Activated CD4-positive, alpha-beta T cell treated with anti-CD3 and anti-CD28 coated beads, Interleukin-2, amount 50 U/mL, for 48 hours (primary cell): ENCODE results near the gene RANBP10.
A peak's percentile ranks its signal among the peaks of the same experiment; 100 is the strongest.
"Not testable (repeated sequence)": the region's sequence is repeated elsewhere in the genome, so short reads cannot be mapped to it uniquely, and the experiment has no call there.

Experiments used
- DNase-seq, 2 experiments: peaks; one replicate each; pipeline ENCODE4 v3.0.0-alpha.2; 2020

The RANBP10 gene

DNA sequence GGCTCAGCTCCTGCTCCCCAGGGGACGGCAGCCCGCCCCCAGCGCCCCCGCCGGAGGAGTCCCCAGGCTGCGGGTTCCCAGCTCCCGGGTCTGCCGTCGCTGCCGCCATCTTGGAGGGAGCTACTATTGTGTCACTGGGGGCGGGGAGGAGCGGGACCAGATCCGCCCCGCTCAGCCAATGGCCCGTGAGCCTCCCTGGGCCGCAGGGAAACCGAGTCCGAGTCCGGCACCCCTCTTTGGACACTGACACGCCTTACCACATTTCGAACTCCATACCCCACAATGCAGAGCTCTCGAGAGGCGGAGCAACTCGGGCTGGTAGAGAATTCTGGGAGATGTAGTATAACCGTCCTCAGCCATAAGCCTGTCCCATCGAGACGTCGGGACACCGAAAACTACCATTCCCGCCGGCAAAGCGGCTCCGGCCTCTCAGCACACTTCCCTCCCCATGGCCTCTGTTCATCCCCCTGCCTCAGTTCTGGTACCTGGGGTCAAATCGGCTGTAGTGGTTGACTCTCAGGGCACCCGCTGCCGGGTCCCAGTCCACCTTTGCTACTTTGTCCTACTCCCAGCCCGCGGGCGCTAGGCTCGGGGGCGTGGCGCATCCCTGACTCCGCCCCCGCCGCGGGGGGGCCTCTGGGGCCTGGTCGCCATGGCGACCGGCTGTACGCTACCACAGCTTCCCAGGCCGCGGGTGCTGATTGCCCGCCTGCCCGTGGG, at the start of gene RANBP10, which contains the start of gene TSNAXIP1:
Gene RANBP10 (minus strand): TSS at position 133 of the 720 bp plus-strand sequence. CDS start 24 bp downstream, at position 109.
Gene TSNAXIP1 (plus strand): TSS at position 462 of the 720 bp plus-strand sequence. CDS start 261 bp downstream, outside the sequence.
- peak; percentile 94 to 97 for DNase-seq

DNA sequence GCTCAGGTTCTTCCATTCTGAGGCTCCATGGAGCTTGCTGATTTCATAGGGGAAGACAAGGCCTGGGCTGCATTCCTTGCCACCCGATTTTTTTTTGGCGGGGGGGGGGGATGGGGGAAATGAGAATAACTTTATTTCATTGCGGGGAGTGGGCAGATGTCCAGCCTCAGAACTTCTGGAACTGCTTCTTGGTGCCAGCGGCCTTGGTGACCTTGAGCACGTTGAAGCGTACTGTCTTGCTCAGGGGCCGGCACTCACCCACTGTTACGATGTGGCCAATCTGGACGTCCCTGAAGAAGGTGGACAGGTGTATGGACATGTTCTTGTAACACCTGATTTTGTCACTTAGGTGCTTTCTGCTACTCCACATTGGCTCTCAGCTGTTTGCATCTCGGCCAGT, 49.4 kb upstream of the RANBP10 start:
- no peak for DNase-seq

DNA sequence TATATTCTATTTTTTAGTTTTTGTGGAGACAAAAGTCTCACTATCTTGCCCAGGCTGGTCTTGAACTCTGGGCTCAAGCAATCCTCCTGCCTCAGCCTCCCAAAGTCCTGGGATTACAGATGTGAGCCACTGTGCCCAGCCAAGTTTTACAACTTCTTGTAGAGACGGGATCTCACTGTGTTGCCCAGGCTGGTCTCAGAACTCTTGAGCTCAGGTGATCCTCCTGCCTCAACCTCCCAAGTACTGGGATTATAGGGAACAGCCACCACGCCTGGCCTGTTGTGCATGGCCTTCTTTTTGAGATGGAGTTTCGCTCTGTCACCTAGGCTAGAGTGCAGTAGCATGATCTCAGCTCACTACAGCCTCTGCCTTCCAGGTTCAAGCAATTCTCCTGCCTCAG, 47.3 kb upstream of the RANBP10 start:
- DNase-seq, result no peak

DNA sequence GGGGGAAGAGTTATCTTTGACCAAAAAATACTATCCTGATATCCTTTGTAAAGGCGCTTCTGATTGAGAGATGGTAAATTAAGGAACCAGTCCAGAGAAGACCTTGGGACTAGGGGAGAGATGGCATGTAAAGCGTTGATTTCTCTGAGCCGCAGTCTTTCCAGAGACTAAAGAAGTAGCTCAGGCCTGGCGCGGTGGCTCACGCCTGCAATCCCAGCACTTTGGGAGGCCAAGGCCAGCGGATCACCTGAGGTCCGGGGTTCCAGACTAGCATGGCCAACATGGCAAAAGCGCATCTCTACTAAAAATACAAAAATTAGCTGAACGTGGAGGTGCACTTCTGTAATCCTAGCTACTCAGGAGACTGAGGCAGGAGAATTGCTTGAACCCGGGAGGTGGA, 41.8 kb upstream of the RANBP10 start:
- no peak for DNase-seq

DNA sequence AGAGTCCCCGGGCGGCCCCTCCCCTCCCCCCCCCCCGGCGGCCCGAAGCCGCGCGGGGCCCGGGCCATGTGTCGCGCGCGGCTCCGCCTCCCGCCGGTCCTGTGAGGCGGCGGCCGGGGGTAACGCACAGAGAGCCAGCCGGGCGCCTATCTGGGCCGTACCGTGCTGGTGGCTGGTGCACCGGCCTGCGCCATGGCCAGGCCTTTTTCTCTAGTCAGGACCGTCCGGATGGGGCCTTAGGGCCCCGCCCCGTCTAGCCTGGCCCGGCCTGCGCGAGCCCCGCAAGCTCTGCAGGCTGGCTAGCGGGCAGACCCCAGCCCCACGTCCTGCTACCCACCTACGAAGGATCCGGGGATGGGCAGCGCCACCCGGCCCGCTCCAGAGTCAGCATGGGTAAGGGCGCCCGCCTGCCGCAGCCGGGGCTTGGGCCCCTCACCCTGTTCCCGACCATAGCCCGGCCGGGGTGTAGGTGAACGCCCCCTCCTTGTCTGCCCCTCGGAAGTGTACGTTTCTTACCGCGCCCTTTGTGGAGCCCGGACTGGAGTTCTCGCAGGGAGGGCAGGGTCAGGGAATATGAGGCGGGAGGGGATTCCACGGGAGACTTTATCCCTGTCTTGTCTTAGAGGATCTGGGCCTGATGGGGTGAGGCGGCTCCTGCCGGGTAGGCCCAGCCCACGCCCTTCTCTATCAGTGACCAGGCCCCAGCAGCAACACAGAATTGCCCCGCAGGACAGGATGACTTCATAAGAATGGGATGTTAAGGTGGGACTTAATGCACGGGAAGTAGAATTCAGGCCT, 40.9 kb upstream of the RANBP10 start, which contains the start of gene CENPT:
Gene CENPT (minus strand): TSS at position 630 of the 798 bp plus-strand sequence. CDS start 13,834 bp downstream, outside the sequence.
- peak in 1 of 2 experiments; percentile 24 for DNase-seq

DNA sequence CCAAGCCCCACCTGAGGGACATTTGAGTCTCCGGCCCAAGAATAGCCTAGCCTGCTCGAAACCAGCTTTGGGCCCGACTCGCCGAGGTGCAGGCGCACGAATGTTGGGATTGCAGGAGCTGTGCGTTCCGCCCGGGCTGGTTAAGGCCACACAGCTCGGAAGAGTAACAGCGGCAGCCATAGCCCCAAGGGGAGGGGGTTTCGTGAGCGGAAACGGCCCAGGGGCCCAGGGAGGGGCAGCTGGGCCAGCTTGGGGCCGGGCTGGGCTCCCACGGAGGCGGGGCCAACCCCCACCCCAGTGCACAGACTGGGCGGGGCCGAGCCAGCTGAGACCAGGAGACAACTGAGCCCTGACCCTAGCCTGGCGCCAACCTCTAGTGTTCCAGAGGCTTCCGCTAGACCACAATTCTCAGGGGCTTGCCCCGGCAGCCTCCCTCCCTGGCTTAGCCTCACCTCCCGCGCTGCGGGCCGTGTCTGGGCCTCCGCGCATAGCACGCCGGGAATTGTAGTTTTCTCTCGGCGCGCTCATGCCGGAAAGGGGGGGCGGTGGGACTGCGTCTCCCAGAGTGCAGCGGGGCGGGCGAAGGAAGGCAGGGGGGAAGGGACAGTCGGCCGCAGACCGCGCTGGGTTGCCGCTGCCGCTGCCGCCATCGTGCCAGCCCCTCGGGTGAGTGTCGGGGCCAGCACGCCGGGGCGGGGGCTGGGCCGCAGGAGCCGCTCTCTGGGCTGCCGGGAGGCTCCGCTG, 40.1 kb upstream of the RANBP10 start, which contains the start of gene NUTF2:
Gene NUTF2 (plus strand): TSS at position 614 of the 744 bp plus-strand sequence. CDS start 18,198 bp downstream, outside the sequence.
- DNase-seq, result peak; percentile 96 to 97

DNA sequence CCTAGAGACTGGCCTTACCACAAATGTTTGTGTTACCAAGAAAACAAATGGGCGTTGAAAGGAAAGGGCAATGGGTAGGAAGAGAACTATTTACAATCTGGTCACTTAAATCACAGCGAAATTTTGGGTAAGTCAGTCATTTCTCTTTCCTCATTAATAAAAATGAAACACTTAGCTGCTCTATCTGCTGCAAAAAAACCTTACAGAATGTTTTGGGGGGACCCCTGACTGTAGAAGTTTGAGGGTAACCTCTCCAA, 39.6 kb upstream of the RANBP10 start:
- DNase-seq, result no peak

DNA sequence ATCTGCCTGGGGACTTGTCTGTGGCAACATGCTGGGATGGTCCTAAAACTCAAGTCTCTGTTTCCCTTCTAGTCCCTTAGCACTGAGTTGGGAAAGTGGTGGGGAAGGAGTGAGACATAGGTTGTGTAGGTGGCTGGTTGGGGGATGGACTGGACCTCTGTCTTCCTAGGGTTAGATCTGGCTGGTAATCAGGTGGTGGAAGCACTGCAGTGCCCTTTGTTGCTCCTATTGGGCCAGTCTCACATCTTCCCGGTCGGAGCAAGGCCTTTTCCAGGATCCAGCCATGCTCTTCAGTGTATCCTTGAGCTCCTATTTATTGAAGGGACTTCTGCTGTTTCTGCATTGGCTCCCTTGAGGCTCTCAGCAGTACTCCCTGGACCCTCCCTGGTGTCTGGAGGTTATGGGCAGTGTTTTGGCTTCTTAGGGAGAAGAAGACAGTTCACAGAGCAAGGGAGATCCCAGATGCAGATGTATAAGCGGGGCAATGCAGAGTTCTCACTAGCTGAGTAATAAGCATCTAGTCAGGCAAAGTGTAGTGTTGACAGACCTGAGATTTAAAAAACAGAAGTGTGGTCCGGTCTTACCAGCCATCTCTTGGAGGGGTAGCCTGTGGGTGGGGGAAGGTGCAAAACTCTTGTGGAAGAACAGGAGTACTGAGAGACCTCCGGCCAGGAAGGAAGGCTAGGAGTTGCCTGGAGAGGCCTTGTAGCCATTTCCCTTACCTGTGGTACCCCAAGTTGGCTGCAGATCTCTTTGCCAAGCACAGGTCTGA, 39.1 kb upstream of the RANBP10 start:
- DNase-seq, result no peak

DNA sequence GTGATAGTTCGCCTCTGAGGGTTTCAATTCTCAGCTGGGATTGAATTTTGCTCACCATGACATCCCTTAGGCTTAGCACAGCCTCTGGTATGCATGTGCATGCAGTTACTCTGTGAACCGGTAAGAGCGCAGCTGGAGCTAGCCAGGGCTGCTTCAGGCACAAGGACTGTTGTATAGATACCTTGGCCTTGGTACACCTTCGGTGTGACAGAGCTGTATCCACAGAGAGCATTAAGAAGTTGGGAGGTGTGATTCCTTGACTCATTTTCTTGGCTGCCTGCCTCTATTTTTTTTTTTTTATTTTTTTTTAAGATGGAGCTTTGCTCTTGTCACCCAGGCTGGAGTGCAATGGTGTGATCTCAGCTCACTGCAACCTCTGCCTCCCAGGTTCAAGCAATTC, 38.1 kb upstream of the RANBP10 start:
- no peak for DNase-seq

DNA sequence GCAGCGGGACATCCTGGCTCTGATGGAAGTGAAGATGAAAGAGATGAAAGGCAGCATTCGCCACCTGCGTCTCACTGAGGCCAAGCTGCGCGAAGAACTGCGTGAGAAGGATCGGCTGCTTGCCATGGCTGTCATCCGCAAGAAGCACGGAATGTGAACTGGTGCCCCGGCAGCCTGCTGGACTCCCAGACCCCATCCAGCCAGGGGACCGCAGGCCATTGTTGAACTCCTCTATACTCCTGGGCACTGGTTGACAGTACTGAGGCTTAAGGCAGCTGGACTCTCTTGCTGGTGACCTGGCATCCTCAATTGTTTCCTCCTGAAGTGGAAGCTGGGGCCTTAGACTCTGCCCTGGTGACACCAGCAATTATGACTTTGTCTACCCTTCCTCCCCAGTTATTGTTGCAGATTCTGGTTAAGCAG, 37.0 kb upstream of the RANBP10 start:
- DNase-seq, result no peak

DNA sequence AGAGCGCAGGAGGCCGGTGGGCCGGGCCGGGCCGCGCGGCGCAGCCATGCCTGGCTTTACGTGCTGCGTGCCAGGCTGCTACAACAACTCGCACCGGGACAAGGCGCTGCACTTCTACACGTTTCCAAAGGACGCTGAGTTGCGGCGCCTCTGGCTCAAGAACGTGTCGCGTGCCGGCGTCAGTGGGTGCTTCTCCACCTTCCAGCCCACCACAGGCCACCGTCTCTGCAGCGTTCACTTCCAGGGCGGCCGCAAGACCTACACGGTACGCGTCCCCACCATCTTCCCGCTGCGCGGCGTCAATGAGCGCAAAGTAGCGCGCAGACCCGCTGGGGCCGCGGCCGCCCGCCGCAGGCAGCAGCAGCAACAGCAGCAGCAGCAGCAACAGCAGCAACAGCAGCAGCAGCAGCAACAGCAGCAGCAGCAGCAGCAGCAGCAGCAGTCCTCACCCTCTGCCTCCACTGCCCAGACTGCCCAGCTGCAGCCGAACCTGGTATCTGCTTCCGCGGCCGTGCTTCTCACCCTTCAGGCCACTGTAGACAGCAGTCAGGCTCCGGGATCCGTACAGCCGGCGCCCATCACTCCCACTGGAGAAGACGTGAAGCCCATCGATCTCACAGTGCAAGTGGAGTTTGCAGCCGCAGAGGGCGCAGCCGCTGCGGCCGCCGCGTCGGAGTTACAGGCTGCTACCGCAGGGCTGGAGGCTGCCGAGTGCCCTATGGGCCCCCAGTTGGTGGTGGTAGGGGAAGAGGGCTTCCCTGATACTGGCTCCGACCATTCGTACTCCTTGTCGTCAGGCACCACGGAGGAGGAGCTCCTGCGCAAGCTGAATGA, 36.4 kb upstream of the RANBP10 start:
- peak; percentile 57 to 67 for DNase-seq

DNA sequence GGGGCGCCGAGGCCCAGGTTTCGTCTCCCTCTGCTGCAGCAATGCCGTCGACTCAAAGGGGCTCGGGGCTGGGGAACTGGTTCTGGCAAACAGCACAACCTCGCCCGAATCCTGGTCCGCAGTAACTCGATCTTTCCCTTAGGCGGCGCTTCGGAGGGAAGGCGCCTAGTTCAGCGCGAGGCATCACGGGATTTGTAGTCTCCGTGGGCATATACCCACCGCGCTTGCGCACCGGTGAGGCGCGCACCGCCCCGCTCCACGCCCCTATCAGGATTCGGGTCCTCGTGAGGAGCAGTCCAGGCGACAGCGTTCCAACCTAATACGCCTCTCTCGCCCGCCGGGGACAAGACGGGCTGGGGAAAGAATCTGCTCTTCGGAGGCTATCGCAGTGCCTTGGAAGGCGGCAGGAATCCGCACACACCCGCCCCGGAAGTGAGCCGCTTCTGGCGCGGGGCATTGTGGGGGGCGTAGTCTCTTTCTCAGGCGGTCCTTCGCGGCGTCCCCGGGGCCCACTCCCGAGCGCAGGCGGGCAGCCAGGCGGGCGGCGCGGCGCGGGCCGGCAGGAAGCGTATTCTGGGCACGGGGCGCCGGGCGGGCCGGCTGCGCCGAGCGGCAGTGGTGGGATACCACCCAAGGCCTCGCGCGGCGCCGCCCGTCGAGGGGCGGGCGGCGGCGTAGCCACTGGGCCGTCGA, 35.6 kb upstream of the RANBP10 start, which contains the start of gene THAP11:
Gene THAP11 (plus strand): TSS at position 505 of the 693 bp plus-strand sequence. CDS start 235 bp downstream, outside the sequence.
- DNase-seq, result peak; percentile 95 to 96

DNA sequence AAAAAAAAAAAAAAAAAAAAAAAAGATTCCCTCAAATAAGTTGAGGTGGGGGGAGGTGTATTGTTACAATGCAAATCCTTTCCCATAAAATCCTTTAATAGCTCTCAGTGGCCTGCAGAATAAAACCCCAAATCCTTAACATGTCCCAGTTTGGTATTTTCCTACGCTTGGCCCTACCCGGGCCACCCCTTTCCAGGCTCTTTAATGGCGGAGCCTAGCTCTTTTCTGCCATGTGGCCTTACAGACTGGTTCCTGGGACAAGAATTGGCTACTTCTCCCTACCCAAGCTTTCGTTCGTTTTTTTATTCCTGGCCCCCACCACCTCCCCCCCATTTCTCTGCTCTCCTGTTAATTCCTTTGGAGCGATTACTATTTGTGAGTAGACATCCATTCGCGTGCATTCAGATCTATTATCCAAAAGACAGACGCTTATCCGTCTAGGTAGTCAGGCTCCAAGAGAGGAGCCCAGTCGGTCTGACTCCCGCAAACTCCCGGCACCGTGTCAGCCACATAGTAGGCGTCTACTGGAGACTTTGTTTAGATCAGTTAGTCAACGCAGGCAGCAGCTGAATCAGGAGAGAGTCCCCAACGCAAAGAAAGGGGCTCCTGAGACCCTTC, 34.9 kb upstream of the RANBP10 start:
- DNase-seq, result no peak

DNA sequence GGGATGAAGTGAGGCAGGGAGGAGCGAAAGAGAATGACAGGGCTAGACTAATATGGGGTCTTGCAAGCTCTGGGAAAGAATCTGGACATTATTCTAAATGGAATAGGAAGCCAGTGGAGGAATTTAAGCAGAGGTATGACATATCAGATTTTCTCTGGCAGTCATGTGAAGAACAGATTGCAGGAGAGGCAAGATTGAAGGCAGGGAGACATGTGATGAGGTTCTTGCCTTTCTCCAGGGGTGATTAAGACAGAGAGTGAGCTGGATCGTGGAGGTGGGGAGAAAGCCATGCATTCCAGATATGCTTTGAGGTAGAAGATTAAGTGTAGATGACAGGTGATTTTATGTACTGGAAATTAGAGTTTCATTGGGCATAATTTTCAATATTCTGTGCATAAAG, 31.5 kb upstream of the RANBP10 start:
- no peak for DNase-seq

DNA sequence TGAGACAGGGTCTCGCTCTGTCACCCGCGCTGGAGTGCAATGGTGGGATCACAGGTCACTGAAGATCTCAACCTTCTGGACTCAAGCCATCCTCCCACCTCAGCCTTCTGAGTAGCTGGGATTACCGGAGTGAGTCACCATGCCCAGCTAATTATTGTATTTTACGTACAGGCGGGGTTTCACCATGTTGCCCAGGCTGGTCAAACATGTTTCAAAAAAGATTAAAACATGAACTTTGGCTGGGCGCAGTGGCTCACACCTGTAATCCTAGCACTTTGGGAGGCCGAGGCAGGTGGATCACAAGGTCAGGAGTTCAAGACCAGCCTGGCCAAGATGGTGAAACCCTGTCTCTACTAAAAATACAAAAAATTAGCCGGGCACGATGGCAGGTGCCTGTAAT, 30.8 kb upstream of the RANBP10 start:
- DNase-seq, result not testable (repeated sequence)

DNA sequence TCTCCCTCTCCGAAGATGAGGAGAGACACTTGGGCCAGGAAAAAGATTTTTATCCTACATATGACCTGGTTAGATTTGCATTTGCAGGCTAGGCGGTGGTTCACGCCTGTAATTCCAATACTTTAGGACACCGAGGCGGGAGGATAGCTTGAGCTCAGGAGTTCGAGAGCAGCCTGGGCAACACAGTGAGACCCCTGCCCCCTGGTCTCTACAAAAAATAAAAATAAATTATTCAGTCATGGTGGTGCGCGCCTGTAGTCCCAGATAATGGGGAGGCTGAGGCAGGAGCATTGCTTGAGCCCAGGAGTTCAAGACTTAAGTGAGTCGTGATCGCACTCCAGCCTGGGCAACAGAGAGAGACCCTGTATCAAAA, 27.9 kb upstream of the RANBP10 start:
- DNase-seq, result peak in 1 of 2 experiments; percentile 10

DNA sequence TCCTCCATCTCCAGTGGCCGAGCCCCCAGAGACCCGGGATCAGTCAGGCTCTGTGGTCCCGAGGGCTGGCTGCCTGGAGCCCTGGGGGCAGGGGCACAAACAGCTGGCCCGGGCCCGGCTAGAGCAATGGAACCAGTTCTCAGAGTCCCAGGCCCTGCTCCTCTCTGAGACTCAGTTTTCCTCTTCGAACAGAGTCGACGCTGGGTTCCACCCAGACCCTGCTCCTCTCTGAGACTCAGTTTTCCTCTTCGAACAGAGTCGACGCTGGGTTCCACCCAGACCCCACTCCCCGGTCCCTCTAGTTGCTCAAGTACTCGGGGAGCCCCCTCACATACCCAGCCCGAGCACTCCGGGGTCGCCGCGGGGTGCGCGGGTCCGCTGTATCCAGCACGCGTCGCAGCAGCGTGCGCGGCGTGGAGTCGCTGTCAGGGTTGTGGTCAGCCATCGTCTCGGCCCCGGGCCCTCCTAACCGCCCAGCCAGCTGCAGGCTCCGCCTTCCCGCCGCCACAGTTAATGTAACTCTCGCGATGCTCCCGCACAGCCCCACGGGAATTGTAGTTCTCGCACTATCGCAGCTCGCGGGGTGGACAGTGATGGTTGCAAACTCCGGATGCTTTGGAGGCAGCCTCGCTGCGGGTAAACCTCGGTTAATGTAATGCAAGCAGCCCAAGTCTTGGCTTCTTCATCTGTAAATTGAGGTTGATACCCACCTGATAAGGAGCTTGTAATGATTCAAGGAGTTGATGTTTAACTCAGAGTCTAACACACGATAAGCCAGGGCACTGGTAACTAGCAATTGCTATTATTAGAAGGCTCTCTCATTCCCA, 27.3 kb upstream of the RANBP10 start:
- DNase-seq, result peak; percentile 95 to 96

DNA sequence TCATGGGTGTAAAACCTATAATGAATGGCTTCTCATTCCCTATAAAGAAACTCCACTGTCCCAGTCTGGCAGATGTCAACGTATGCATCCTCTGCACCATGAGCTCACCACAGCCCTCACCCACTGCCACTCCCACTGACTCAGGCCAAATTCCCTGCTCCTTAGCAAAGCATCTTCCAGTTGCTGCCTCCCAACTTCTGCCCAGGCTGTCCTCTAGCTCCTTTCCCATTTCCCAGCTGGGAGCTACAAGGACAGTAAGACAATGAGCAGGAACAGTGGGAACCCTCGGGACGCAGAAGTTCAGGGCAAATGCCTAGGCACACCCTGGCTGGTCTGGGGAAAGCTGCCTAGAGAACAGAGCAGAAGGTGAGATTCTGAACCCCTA, 26.7 kb upstream of the RANBP10 start:
- peak in 1 of 2 experiments; percentile 17 for DNase-seq

DNA sequence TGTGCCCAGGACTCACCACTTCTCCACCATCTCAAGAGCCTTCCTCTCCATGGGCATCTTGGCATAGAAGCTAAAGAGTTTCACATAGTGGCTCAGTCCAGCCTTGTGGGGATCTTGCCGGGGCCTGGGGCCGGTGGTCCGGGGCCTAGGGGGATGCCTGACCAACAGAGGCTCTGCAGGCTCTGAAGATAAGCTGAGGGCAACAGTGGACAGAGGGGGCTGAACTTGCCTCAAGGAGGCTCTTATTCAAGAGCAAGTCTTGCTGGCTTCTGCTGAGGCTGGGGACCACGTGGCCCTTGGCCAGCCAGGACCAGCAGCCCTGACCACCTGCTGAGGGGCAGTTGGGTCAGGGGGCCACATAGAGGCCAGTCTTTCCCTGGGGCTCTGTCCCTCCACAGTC, 22.3 kb upstream of the RANBP10 start:
- DNase-seq, result no peak
